Loucy (cell line): ENCODE measurements around the gene ZBTB16.

Experiments used
- EZH2phosphoT487 ChIP-seq: fragments of 200-600 bp; IDR thresholded peaks from 2 replicates; pipeline ENCODE4 v1.6.1; 2018; ENCODE audit warnings: antibody characterized with exemption, mild to moderate bottlenecking, moderate library complexity, borderline replicate concordance
- TF ChIP-seq, protein P1 (sequence below): fragments of 200-600 bp; sonication (generic); conservative IDR thresholded peaks from 2 replicates; pipeline ENCODE4 v1.5.1; 2014; ENCODE audit warnings: mild to moderate bottlenecking, antibody characterized with exemption, low read length

DNA sequence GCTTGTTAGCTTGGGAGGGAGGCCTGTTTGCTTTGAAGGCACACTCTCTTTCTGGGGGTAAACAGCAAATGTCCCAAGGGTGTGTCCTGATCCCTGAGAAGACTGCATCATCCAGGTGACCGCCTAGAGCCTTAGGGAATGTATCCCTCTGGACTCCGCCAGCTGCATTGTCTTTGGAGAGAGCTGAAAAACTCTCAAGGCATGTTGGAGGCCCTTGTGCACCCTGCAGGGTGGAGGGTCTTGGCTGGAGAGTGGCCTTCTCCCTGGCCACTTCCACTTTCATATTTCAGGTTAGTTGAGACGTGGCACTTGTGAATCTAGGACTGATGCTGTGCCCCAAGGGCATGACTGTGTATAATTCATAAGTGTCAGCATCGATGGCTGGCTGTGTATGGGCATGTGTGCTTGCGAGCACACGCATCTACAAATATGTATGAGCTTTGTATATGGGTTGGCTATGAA is 70.6 kb downstream of the ZBTB16 start:
- TF ChIP-seq, protein P1, sequence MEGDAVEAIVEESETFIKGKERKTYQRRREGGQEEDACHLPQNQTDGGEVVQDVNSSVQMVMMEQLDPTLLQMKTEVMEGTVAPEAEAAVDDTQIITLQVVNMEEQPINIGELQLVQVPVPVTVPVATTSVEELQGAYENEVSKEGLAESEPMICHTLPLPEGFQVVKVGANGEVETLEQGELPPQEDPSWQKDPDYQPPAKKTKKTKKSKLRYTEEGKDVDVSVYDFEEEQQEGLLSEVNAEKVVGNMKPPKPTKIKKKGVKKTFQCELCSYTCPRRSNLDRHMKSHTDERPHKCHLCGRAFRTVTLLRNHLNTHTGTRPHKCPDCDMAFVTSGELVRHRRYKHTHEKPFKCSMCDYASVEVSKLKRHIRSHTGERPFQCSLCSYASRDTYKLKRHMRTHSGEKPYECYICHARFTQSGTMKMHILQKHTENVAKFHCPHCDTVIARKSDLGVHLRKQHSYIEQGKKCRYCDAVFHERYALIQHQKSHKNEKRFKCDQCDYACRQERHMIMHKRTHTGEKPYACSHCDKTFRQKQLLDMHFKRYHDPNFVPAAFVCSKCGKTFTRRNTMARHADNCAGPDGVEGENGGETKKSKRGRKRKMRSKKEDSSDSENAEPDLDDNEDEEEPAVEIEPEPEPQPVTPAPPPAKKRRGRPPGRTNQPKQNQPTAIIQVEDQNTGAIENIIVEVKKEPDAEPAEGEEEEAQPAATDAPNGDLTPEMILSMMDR = no peak
- TF ChIP-seq EZH2phosphoT487 = no peak
